Ishikawa (cell line): ENCODE results near the gene C2CD3.

ENCODE experiments used
- CEBPB ChIP-seq: IDR thresholded peaks from 2 replicates; pipeline ENCODE4 v1.6.1; 2012
- CREB1 ChIP-seq: IDR thresholded peaks from 2 replicates; pipeline ENCODE4 v1.6.1; 2012; ENCODE audit warnings: low read depth
- EGR1 ChIP-seq: IDR thresholded peaks from 2 replicates; pipeline ENCODE4 v1.6.1; 2012
- EP300 ChIP-seq: IDR thresholded peaks from 2 replicates; pipeline ENCODE4 v1.6.1; 2012; ENCODE audit warnings: borderline replicate concordance
- MAX ChIP-seq: IDR thresholded peaks from 2 replicates; pipeline ENCODE4 v1.6.1; 2012
- NFIC ChIP-seq: IDR thresholded peaks from 2 replicates; pipeline ENCODE4 v1.6.1; 2012
- RAD21 ChIP-seq: IDR thresholded peaks from 2 replicates; pipeline ENCODE4 v1.6.1; 2012; ENCODE audit warnings: low read depth
- TAF1 ChIP-seq: IDR thresholded peaks from 2 replicates; pipeline ENCODE4 v1.6.1; 2012; ENCODE audit warnings: low read depth, mild to moderate bottlenecking
- TEAD4 ChIP-seq: IDR thresholded peaks from 2 replicates; pipeline ENCODE4 v1.6.1; 2012
- USF1 ChIP-seq: IDR thresholded peaks from 2 replicates; pipeline ENCODE4 v1.6.1; 2012
- YY1 ChIP-seq: IDR thresholded peaks from 2 replicates; pipeline ENCODE4 v1.6.1; 2012; ENCODE audit warnings: low read depth
- ZBTB7A ChIP-seq: IDR thresholded peaks from 2 replicates; pipeline ENCODE4 v1.6.1; 2012; ENCODE audit warnings: low read depth
- TF ChIP-seq, protein P1 (sequence below): IDR thresholded peaks from 2 replicates; pipeline ENCODE4 v1.6.1; 2012; ENCODE audit warnings: low read depth, mild to moderate bottlenecking

- no peak for TF ChIP-seq EP300
- TF ChIP-seq MAX: peak; percentile 26; the same call in 1 of the 2 replicates
- no peak for TF ChIP-seq TEAD4
- no peak for TF ChIP-seq YY1
- no peak for TF ChIP-seq NFIC
- TF ChIP-seq, protein P1, sequence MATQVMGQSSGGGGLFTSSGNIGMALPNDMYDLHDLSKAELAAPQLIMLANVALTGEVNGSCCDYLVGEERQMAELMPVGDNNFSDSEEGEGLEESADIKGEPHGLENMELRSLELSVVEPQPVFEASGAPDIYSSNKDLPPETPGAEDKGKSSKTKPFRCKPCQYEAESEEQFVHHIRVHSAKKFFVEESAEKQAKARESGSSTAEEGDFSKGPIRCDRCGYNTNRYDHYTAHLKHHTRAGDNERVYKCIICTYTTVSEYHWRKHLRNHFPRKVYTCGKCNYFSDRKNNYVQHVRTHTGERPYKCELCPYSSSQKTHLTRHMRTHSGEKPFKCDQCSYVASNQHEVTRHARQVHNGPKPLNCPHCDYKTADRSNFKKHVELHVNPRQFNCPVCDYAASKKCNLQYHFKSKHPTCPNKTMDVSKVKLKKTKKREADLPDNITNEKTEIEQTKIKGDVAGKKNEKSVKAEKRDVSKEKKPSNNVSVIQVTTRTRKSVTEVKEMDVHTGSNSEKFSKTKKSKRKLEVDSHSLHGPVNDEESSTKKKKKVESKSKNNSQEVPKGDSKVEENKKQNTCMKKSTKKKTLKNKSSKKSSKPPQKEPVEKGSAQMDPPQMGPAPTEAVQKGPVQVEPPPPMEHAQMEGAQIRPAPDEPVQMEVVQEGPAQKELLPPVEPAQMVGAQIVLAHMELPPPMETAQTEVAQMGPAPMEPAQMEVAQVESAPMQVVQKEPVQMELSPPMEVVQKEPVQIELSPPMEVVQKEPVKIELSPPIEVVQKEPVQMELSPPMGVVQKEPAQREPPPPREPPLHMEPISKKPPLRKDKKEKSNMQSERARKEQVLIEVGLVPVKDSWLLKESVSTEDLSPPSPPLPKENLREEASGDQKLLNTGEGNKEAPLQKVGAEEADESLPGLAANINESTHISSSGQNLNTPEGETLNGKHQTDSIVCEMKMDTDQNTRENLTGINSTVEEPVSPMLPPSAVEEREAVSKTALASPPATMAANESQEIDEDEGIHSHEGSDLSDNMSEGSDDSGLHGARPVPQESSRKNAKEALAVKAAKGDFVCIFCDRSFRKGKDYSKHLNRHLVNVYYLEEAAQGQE: no peak
- no peak for TF ChIP-seq RAD21
- no peak for TF ChIP-seq CREB1
- TF ChIP-seq CEBPB: no peak
- no peak for TF ChIP-seq ZBTB7A
- no peak for TF ChIP-seq EGR1
- no peak for TF ChIP-seq TAF1
- no peak for TF ChIP-seq USF1
These were observed 190.5 kb downstream of the C2CD3 start for GRCh38 chr11:73980001-73980961.
